GM18499 (cell line): ENCODE results near the gene DNHD1.

ENCODE experiments used
- ATAC-seq: cut with Tn5 transposase; IDR thresholded peaks from one replicate; pipeline ENCODE4 v1.9.1; 2021; ENCODE audit warnings: moderate number of reproducible peaks; ENCODE audit not compliant: insufficient read depth, unreplicated experiment

DNHD1 gene

DNA sequence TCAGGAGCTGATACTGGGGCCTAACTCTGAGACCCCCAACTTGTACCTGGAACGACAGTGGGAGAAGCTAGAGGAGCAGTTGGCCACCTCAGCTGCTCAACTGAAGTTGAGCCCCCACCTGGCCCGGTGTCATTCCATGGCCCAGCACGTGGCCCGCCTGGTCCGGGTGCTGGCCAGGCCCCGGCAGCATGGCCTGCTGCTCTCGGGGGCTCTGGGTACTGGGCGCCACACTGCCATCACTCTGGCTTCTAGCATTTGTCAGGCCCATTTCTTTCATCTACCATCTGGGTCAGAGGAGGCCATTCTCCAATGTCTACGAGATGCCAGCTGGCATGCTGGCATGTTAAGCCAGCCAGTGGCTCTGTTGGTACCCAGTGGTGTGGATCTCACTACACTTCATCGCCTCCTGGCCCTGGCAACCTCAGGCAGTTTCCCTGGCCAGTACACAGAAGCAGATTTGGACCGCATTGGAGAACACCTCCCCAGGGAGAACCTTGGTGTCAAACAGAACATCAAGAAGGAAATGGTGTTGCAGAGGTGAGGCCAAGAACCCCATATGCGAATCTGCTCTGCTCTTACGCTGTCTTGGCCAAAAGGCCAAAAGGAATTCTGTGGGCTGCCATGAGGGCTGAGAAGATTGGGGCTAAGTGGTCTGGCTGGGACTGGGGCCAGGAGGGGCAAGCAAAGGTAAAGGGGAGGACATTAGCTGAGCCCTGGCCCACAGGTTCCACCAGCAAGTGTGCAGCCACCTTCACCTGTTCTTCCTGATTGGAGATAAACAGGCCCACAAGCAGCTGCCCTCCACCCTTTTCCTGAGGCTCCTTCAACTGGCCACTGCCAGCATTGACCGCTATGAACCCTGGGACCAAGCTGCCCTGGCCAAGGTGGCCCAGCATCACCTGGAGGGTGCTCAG is 60.9 kb downstream of the DNHD1 start:
- no peak for ATAC-seq

DNA sequence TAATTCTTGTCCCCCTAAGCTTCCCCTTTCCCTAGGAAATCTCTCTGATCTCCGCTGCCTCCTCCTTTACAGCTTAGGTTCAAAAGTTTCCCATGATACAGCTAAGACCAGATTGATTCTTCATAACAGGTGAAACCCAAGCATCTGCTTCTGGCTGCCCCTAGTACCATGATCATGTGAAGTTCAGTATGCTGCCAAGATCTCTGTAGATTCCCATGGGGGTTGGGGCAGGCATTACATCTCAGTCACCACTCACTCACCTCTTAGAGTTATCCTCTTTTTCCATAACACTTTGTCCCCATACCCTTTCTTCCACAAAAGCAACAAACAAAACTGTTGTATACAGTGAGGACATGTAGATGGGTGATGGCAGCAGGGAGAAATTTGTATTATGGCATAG is 62.3 kb downstream of the DNHD1 start:
- no peak for ATAC-seq

DNA sequence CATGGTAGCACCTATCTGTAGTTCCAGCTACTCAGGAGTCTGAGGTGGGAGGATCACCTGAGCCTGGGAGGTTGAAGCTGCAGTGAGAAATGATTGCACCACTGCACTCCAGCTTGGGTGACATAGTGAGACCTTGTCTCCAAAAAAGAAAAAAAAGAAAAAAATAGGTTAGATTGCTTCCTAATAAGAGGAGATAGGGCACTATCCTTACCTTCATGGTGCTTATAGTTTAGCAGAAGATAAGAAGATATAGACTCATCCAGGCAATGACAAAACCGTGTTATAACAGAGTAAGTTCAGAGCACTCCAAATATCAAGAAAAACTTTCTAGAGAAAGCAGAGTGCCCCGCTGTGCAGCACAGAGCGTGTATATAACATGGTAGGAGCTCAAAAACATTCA is 64.2 kb downstream of the DNHD1 start:
- no peak for ATAC-seq

DNA sequence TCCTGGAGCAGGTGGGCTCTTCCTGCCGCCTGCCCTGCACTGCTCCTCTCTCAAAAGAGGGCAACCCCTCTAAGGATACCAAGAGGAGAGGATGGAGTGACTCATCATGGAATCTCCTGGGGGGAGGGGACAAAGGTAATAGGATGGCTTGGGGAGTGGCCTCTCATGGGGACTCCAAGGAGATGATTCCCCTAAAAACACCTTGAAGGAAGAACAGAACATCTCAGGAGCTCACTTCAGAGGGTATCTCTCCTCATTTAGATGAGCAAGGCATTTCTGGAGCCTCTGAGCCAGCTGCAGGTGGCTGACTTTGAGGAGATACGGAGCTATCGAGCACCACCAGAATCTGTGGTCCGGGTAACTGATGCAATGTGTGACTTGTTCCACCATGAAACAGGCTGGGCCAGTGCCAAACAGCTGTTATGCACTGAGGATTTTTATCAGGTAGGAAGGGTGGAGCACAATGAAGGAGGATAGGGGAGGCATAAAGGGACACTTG is 66.1 kb downstream of the DNHD1 start:
- no peak for ATAC-seq

DNA sequence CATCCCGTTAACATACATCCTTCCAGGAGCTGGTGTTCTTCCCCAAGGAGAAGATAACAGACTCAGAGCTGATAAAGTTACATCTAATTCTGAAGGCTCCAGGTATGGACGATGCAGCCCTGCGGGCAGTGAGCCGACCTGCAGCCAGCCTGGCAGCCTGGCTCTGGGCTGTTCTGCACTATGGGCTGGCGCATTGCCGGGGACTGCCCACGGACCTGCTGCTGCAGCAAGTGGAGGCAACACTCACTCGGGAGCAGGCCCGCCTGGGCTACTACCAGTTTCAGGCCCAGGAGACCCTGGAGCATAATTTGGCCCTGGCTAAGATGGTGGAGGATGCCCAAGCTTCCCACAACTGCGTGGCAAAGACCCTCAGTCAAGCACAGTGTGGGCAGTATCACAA is 66.6 kb downstream of the DNHD1 start:
- no peak for ATAC-seq

DNA sequence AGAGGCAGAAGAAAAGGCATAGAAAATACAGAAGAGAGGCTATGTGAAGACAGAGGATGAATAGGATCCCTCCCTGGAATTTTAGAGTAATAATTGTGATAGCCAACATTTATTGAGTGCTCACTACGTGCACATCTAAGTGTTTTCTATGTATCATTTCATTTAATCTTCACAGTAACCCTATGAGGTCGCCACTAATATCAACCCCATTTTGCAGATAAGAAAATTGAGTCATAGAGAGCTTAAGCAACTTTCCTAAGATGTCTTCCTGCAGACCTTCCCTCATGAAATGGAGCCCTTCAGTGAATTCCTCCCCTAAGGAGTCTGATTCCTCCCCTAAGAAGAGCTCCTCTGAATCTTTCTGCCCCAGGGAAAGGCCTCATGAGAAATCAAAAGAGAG is 68.2 kb downstream of the DNHD1 start:
- ATAC-seq: no peak

DNA sequence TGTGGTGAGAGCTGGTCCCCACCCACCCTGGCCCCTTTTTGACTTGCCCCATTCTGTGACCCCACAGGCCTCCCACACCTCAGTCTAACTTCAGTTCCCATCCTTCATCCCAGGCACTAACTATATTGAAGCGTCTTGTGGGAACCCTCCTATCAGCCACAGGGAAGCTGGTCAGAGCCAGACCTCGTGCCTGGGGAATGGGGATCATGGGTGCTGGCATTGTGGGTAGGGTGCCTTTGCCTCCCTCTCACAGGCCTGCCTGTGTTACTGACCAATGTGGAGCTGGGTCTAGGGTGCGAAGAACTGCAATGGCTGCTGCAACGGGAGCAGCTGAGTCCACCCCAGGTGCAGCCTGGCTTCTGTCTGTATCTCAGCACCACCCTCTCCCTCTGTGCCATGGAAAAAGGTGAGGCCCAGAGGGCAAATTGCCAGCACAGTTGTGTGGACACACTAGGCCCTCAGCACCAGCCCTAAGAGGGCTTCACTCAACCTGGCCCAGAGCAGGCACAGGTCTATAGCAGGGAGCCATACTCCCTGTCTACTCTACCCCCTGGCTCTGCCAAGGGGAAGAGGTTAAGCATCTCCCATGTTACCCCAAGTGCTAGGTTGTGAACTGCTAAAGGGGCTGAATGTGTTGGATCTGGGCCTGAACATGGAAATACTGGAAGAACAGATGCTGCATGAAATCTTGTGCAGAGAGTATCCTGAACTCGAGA is 69.1 kb downstream of the DNHD1 start:
- no peak for ATAC-seq

DNA sequence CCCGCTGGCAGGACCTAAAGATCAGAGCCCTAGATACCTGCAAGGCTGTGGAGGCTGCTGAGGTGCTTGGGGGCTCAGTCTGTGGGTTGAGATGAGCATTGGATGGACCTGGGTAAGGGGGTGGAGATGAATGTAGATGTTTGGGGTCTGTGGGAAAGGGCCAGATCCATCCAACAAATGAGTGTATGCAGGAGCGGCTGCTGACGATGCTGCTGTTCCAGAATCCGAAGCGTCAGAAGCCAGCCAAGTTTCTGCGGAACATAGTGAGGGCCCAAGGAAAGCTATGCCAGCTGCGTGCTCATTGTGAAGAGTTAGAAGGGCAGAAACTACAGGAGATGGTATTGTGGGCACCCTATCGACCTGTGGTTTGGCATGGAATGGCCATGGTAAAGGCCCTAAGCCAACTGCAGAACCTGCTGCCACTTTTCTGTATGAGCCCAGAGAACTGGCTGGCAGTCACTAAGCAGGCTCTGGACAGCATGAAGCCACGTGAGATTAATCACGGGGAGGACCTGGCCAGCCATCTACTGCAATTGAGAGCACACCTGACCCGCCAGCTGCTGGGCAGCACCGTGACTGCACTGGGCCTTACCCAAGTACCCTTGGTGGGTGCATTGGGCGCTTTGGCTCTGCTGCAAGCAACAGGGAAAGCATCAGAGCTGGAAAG is 69.8 kb downstream of the DNHD1 start:
- ATAC-seq: no peak

DNA sequence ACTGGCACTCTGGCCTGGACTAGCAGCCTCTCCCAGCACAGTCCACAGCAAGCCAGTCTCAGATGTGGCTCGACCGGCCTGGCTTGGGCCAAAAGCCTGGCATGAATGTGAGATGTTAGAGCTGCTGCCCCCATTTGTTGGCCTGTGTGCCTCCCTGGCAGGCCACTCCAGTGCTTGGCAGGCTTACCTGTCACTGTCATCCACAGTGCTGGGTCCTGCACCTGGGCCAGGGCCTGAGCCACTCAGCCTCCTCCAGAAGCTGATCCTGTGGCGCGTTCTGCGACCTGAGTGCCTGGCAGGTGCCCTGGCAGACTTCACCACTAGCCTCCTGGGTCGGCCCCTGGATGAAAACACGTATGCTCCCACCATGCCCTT is 70.3 kb downstream of the DNHD1 start:
- ATAC-seq: no peak

DNA sequence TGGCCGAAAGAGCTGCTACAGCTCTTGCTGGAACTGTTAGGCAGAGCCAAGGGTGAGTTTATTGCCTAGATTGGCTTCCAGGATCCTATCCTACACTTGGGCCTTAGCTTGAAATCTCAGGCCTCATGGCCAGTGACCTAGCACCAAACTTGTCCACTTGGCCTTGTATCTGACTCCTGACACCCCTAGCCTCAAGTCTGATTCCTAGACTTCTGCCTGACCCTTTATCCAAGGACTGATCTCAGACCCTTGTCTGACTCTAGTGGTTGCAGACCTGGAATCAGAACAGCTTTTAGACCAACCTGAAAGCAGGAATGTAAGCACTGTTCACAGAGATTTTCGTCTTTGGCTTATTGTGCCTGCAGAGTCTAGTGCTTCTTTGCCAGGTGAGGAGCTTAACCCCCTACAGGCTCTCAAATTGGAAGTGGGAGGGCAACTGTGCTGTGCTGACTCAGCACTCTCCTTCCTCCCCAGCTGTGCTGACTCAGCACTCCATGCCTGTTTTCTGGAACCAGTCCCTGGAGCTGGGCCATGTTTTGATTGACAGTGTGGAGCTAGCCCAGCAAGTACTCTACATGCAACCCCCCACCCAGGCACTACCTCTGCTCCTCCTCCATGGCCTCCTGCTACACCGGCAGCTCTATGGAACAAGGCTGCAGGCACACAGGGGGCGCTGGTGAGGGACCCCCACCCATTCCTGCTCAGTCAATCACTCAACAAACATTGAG is 71.3 kb downstream of the DNHD1 start:
- ATAC-seq: no peak

DNA sequence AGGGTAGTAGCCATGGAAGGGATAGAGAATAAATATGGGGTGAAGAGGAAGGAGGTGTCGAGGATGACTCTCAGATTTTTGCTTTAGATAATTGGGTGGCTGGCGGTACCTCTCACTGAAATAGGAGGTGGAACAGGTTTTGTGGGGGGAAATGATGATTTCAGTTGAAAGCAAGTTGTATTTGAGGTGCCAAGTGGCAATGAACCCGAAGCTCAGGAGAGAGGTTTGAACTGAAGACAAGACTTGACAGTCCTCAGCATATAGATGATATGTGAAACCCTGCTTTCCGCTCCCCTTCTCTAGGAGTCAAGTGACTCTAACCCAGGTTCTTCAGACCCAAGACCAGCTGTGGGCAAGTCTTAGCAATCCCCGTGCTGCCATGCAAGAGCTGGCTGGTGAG is 72.6 kb downstream of the DNHD1 start:
- no peak for ATAC-seq

DNA sequence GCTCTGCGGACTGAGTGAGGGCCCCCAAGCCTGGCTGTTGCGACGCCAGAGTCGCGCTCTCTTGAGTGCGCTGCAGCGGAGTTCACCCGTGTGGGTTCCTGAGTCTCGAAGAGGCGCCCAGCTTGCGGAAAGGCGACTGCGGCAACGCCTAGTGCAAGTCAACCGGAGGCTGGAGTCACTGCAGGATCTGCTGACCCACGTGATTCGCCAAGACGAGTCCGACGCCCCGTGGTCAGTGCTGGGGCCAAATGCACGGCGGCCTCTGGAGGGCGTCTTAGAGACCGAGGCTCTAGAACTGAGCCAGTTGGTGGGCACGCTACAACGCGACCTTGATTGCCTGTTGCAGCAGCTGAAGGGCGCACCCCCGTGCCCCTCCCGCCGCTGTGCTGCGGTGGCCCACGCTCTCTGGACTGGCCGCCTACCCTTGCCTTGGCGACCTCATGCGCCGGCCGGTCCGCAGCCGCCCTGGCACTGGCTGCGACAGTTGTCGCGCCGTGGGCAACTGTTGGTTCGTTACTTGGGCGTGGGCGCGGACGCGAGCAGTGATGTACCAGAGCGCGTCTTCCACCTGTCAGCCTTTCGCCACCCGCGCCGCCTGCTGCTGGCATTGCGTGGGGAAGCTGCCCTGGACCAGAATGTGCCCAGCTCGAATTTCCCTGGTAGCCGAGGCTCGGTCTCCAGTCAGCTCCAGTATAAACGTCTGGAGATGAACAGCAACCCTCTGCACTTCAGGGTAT is 73.8 kb downstream of the DNHD1 start:
- ATAC-seq: no peak

DNA sequence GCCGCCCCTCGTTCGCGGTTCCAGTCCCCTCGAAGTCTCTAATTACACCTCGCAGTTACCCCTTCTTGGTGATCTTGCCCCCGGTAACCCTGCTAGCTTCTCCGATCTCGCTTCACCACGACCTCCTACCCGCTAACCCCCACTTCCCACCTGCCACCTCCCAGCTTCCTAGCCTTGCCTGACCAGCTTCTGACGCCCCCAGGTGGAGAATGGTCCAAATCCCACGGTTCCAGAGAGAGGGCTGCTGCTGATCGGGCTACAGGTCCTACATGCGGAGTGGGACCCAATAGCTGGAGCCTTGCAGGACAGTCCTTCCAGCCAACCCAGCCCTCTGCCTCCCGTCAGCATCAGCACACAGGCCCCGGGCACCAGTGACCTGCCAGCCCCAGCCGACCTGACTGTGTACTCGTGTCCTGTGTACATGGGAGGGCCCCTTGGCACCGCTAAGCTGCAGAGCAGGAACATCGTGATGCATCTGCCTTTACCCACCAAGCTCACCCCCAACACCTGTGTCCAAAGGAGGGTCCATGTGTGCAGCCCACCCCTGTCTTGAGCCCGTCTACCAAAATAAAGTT is 74.4 kb downstream of the DNHD1 start:
- ATAC-seq: no peak

DNA sequence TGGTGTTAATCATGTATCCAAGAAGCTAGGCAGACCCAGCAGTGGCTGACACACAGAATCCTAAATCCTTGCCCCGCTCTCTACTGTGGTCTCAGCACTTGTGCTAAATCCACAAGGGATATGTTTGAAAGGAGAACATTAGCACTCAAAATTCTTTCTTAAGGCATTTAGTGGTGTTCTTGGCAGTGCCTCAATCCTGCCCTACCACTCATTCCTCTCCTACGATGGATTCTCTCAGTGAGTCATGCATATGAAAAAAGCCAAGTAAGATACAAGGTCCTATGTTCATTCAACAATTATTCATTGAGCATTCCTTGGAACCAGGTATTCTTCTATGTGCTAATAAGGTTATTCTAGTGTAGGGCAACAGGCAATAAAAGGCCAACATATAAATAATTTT is 75.1 kb downstream of the DNHD1 start:
- ATAC-seq: no peak

DNA sequence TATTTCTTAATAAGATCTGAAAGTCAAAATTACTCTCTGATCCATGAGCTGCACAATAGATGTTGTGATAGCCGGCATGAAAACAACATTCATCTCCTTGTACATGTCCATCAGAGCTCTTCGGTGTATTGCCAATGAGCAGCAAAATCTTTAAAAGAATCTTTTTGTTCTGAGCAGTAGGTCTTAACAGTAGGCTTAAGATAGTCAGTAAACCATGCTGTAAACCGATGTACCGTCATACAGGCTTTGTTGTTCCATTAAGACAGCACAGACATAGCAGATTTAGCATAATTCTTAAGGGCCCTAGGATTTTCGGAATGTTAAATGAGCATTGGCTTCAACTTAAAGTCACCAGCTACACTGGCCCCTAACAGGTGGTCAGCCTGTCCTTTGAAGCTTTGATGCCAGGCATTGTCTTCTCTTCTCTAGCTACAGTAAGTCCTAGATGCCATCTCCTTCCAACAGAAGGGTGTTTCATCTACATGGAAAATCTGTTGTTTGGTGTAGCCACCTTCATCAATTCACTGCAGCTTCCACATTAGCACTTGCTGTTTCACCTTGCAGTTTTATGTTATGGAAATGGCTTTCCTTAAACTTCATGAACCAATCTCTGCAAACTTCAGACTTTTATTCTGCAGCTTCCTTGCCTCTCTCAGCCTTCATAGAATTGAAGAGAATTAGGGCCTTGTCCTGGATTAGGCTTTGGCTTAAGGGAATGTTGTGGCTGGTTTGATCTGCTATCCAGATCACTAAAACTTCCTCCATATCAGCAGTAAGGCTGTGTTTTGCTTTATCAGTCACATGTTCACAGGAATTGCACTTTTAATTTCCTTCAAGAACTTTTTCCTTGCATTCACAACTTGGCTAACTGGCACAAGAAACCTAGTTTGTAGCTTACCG is 78.0 kb downstream of the DNHD1 start:
- ATAC-seq: no peak

DNA sequence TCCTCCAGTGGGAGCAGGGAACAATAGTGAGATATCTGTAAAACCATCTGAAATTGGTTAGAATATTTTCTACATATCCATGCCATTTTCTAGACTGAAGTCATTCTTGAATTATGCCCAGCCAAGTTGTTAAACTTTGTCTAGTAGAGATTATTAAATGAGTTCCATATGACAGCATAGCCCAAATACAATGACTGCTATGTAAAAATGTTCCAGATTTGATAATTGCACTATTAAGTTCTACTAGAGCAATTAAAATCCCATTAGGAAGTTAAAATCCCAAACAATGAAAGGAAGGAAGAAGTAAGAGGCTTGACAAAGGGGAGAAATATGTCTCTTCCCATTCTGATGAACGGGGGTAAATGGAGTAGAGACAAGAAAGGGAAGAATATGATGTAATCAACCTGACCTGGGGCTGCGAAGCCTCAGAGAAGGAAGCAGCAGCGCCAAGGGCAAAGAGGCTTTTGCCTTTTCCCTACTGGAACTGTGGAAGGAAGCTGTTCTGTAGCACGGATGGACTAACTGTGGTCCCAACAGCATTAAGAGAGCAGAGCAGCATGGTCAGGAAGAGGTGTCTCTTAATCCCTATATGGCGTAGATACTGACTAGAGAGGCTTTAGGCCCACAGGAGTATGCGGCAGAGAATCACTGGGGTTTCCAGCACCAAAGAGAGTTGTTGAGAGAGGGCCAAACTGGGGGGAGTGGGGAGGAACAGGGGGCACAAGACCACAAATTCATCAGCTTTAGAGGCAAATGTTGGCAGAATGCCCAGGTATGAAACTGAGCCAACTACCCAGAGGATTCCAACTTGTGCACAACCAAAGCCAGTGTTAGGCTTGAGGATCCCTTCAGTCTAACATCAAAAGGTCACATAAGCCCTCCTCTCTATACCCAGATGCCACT is 79.6 kb downstream of the DNHD1 start:
- ATAC-seq: no peak

DNA sequence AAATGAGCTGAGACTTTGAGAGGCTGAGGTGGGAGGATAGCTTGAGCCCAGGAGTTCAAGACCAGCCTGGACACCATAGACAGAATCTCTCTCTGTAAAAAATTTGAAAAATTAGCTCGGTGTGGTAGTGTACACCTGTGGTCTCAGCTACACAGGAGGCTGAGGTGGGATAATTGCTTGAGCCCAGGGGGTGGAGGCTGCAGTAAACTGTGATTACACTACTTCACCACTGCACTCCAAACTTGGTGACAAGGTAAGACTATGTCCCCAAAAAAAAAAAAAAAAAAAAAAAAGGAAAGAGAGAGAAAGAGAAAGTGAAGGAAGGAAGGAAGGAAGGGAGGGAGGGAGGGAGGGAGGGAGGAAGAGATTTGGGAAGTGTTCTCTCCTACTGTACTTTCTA is 81.1 kb downstream of the DNHD1 start:
- ATAC-seq: no peak
